ENCODE measurements around the gene PSMD1. TPM values are rescaled to one million over a fixed set of nuclear protein-coding genes. Genes with fewer than 3 reads are reported as not detected.
"Not testable (repeated sequence)": the region's sequence is repeated elsewhere in the genome, so short reads cannot be mapped to it uniquely, and the experiment has no call there.

The PSMD1 gene
- total RNA-seq, 3 donors from 2014 or later (not counting 1 experiment from before 2014, with no cell fraction given): 44.1 to 54.9 (median 49.7) TPM

DNA sequence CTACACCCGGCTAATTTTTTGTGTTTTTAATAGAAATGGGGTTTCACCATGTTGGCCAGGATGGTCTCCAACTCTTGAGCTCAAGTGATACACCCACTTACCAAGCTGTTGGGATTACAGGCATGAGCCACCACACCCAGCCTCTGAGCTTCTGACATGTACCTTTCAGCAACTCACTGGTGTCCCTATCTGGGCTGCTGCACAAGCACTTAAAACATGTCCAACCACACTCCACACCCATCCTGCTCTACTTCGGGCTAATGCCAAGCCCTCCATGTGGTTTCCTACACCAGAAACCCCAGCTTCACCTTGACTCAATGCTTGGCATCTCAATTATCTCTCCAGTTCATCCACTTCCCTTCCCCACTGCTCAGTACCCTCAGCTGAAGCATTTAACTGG is 119.4 kb downstream of the PSMD1 start:
- no peak overlapping the region for H3K27ac ChIP-seq (ENCODE audit: low read length)
- H3K27ac Mint-ChIP-seq: no peak overlapping the region
- TF ChIP-seq, protein P1, sequence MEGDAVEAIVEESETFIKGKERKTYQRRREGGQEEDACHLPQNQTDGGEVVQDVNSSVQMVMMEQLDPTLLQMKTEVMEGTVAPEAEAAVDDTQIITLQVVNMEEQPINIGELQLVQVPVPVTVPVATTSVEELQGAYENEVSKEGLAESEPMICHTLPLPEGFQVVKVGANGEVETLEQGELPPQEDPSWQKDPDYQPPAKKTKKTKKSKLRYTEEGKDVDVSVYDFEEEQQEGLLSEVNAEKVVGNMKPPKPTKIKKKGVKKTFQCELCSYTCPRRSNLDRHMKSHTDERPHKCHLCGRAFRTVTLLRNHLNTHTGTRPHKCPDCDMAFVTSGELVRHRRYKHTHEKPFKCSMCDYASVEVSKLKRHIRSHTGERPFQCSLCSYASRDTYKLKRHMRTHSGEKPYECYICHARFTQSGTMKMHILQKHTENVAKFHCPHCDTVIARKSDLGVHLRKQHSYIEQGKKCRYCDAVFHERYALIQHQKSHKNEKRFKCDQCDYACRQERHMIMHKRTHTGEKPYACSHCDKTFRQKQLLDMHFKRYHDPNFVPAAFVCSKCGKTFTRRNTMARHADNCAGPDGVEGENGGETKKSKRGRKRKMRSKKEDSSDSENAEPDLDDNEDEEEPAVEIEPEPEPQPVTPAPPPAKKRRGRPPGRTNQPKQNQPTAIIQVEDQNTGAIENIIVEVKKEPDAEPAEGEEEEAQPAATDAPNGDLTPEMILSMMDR (IDR thresholded peaks at IDR 0.05): no peak
- no peak overlapping the region for H3K4me3 ChIP-seq (ENCODE audit: low read length)
- DNase-seq: no peak
- peaks cover 16% of the 10 kb centered on the region for H3K36me3 ChIP-seq (ENCODE audit: control insufficient read depth, insufficient read depth, low read length)
- peaks cover 10 to 18% of the 10 kb centered on the region in 2 donors for H3K4me1 Mint-ChIP-seq
- peaks cover 7% of the 10 kb centered on the region for H3K36me3 Mint-ChIP-seq
- H3K4me1 ChIP-seq (ENCODE audit: control insufficient read depth, insufficient read depth, low read length): peaks cover 22% of the 10 kb centered on the region
- H3K9me3 ChIP-seq (ENCODE audit: control insufficient read depth, insufficient read depth, low read length): no peaks in the 10 kb centered on the region
- WGBS (ENCODE audit: insufficient coverage): 75% methylated on average over 2 of the region's 2 CpGs
- H3K27me3 Mint-ChIP-seq (ENCODE audit: low read depth in 2 of 2): no peaks in the 10 kb centered on the region
- no peaks in the 10 kb centered on the region for H3K9me3 Mint-ChIP-seq
- H3K27me3 ChIP-seq (ENCODE audit: control insufficient read depth, insufficient read depth, low read length): no peaks in the 10 kb centered on the region
- no peak for ATAC-seq
- intact Hi-C loops (cut with micrococcal nuclease): no loop called here
- H3K4me3 Mint-ChIP-seq: no peak overlapping the region

DNA sequence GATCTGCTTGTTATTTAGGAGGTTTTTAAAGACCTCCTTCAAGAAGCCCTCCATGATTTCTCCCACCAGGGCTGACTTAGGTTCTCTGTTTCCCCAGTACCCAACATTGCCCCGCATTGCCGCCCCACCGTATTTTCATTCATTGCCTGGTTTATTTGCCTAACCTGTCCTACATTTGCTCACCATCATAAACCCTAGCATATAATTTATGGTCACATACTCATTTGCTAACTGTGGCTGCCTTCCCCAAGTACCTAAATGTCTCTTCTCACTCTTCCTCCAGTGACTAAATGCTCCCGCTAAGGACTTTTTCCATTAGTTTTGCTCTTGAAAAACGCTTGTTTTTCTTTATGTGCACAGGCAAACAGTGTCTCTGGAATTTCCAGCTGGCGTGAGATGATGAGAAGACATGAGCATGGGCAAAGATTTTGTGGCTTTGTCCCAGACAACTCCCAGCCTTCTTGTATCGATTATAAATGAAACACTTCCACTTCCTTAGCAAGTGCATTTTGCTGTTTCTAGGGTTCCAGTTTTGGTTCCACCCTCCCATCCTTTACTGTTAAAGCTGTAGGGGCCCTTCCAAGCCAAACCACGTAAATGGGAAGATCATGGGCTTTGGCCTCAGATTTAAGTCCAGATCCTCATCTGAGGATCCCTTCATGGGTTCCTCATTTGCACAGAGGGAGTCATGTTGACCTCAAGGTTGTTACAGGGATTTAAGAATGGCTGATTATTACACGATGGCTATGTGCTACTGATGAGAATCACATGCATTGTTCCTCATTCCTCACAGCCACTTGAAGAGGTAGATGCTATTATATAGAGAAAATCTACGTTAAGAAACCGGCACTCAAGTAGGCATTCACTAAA is 120.7 kb downstream of the PSMD1 start:
- no peak for DNase-seq
- intact Hi-C loops (cut with micrococcal nuclease): no loop called here
- no peak for ATAC-seq
- 92% methylated on average over 10 of the region's 11 CpGs for WGBS (ENCODE audit: insufficient coverage)
- TF ChIP-seq, protein P1 (IDR thresholded peaks at IDR 0.05): no peak
- Mint-ChIP-seq H3K27ac (no peak overlapping the region), H3K4me3 (no peak overlapping the region), H3K36me3 (peaks cover 3% of the 10 kb centered on the region), H3K9me3 (no peaks in the 10 kb centered on the region), H3K27me3 (ENCODE audit: low read depth in 2 of 2) (no peaks in the 10 kb centered on the region), H3K4me1 (peaks cover 10 to 18% of the 10 kb centered on the region in 2 donors)
- peaks cover 9% of the 10 kb centered on the region for H3K36me3 ChIP-seq (ENCODE audit: control insufficient read depth, insufficient read depth, low read length)
- H3K27ac ChIP-seq (ENCODE audit: low read length): no peak overlapping the region
- no peak overlapping the region for H3K4me3 ChIP-seq (ENCODE audit: low read length)
- peaks cover 22% of the 10 kb centered on the region for H3K4me1 ChIP-seq (ENCODE audit: control insufficient read depth, insufficient read depth, low read length)
- H3K9me3 ChIP-seq (ENCODE audit: control insufficient read depth, insufficient read depth, low read length): no peaks in the 10 kb centered on the region
- H3K27me3 ChIP-seq (ENCODE audit: control insufficient read depth, insufficient read depth, low read length): no peaks in the 10 kb centered on the region

DNA sequence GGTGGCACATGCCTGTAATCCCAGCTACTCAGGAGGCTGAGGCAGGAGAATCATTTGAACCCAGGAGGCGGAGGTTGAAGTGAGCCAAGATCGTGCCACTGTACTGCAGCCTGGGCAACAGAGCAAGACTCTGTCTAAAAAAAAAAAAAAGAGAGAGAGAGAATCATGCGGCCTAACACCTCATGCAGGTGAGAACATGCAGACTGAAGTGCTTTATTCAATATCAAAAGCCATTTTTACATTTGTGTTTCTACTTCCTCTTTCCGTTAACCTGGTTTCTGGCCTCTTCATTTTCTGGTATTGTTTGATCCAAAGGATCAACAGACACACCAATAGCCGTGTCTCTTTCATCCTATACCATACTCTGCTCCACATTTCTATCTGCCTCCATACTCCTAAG is 122.1 kb downstream of the PSMD1 start:
- H3K4me3 ChIP-seq (ENCODE audit: low read length); intact Hi-C loops (cut with micrococcal nuclease); H3K4me3 Mint-ChIP-seq; H3K27me3 ChIP-seq (ENCODE audit: control insufficient read depth, insufficient read depth, low read length); H3K9me3 ChIP-seq (ENCODE audit: control insufficient read depth, insufficient read depth, low read length); H3K36me3 Mint-ChIP-seq; H3K9me3 Mint-ChIP-seq; H3K36me3 ChIP-seq (ENCODE audit: control insufficient read depth, insufficient read depth, low read length); H3K27ac ChIP-seq (ENCODE audit: low read length); H3K27me3 Mint-ChIP-seq (ENCODE audit: low read depth in 2 of 2); DNase-seq: not testable (repeated sequence)
- H3K4me1 ChIP-seq (ENCODE audit: control insufficient read depth, insufficient read depth, low read length): peaks cover 22% of the 10 kb centered on the region
- WGBS (ENCODE audit: insufficient coverage): 56% methylated on average over 5 of the region's 5 CpGs
- Mint-ChIP-seq H3K27ac (peak overlapping the region in 1 of 2 donors; percentile 10), H3K4me1 (peaks cover 10 to 18% of the 10 kb centered on the region in 2 donors)
- ATAC-seq: peak in 2 of 3 donors; percentile 55 to 71

- peak overlapping the region in 1 of 2 donors; percentile 63 for H3K27ac Mint-ChIP-seq
- peak in 1 of 3 donors; percentile 51 for ATAC-seq
- DNase-seq: peak in 1 of 2 donors; percentile 22
- Histone ChIP-seq H3K9me3 (ENCODE audit: control insufficient read depth, insufficient read depth, low read length) (no peaks in the 10 kb centered on the region), H3K27ac (ENCODE audit: low read length) (no peak overlapping the region), H3K36me3 (ENCODE audit: control insufficient read depth, insufficient read depth, low read length) (no peaks in the 10 kb centered on the region), H3K27me3 (ENCODE audit: control insufficient read depth, insufficient read depth, low read length) (no peaks in the 10 kb centered on the region), H3K4me1 (ENCODE audit: control insufficient read depth, insufficient read depth, low read length) (peaks cover 22% of the 10 kb centered on the region), H3K4me3 (ENCODE audit: low read length) (no peak overlapping the region)
- H3K4me1 Mint-ChIP-seq: peaks cover 10 to 18% of the 10 kb centered on the region in 2 donors
- H3K4me3 Mint-ChIP-seq: no peak overlapping the region
- H3K36me3 Mint-ChIP-seq: no peaks in the 10 kb centered on the region
- TF ChIP-seq, protein P1 (IDR thresholded peaks at IDR 0.05): no peak
- intact Hi-C loops (cut with micrococcal nuclease): no loop called here
- H3K27me3 Mint-ChIP-seq (ENCODE audit: low read depth in 2 of 2): no peaks in the 10 kb centered on the region
- WGBS (ENCODE audit: insufficient coverage): 57% methylated on average over 12 of the region's 12 CpGs
- no peaks in the 10 kb centered on the region for H3K9me3 Mint-ChIP-seq
These were observed 125.3 kb downstream of the PSMD1 start for GRCh38 chr2:231181860-231182512.

Data from natural killer cell (primary cell).